Measurements from ENCODE around the gene NACC2.
A peak's percentile ranks its signal among the peaks of the same experiment; 100 is the strongest.

Gene NACC2

GRCh38 chr9:136107953-136108647 lies 13.0 kb upstream of the NACC2 start:
- CTCF ChIA-PET: interaction anchor here (0.8 to 4.4 kb wide), 5 partner anchors 7 to 57 kb away, joined by 3 to 20 read pairs (median 4); no protein-coding TSS in a partner anchor
- Histone ChIP-seq H3K4me1 (ENCODE audit: control insufficient read depth, insufficient read depth, low read length) (peaks cover 8% of the 10 kb centered on the region; the same call in 1 of the 2 replicates), H3K36me3 (ENCODE audit: control insufficient read depth in 2 of 2, insufficient read depth in 1 of 2, low read length in 2 of 2) (no peaks in the 10 kb centered on the region), H3K4me3 (ENCODE audit: low read depth, low read length) (no peak overlapping the region), H3K9me3 (ENCODE audit: control insufficient read depth, insufficient read depth, low read depth, low read length) (no peaks in the 10 kb centered on the region), H3K27ac (ENCODE audit: extremely low read depth, low read depth, low read length) (peak overlapping the region; percentile 92)
- POLR2A ChIA-PET: interaction anchor here (1.6 to 7.9 kb wide), 4 partner anchors 10 to 139 kb away, joined by 4 to 84 read pairs (median 11); partner anchors contain the start of genes NACC2 and TMEM250
- TF ChIP-seq ZNF248 (tag by site-specific recombination; IDR thresholded peaks at IDR 0.05): no peak
- no peak for TF ChIP-seq SCRT1 (tag by site-specific recombination; IDR thresholded peaks at IDR 0.05; ENCODE audit: borderline replicate concordance)
- no peak for TF ChIP-seq REPIN1 (tag by site-specific recombination; IDR thresholded peaks at IDR 0.05; ENCODE audit: low read depth)
- no peak for TF ChIP-seq ZNF10 (tag by site-specific recombination; IDR thresholded peaks at IDR 0.05)
- TF ChIP-seq ZNF610 (tag by site-specific recombination; IDR thresholded peaks at IDR 0.05; ENCODE audit: borderline replicate concordance): no peak
- TF ChIP-seq SP3 (tag by site-specific recombination; IDR thresholded peaks at IDR 0.05): 0 out of 2 replicates have a peak, but pooled peaks have one; percentile 12
- TF ChIP-seq SP2 (tag by site-specific recombination; IDR thresholded peaks at IDR 0.05): peak; percentile 76
- no peak for TF ChIP-seq PRDM2 (tag by site-specific recombination; IDR thresholded peaks at IDR 0.05; ENCODE audit: borderline replicate concordance)
- no peak for TF ChIP-seq ZNF426 (tag by site-specific recombination; IDR thresholded peaks at IDR 0.05)
- TF ChIP-seq ZNF280D (tag by site-specific recombination; IDR thresholded peaks at IDR 0.05): no peak
- TF ChIP-seq ZNF335 (tag by site-specific recombination; conservative IDR thresholded peaks at IDR 0.05): peak; percentile 54
- TF ChIP-seq ZBTB10 (tag by site-specific recombination; IDR thresholded peaks at IDR 0.05): no peak
- TF ChIP-seq MEIS1 (CRISPR knock-in tag; IDR thresholded peaks at IDR 0.05; ENCODE audit: borderline replicate concordance): no peak
- TF ChIP-seq IKZF3 (tag by site-specific recombination; IDR thresholded peaks at IDR 0.05): peak; percentile 99
- no peak for TF ChIP-seq ZNF16 (tag by site-specific recombination; IDR thresholded peaks at IDR 0.05; ENCODE audit: low read depth)
- no peak for TF ChIP-seq ZNF521 (tag by site-specific recombination; IDR thresholded peaks at IDR 0.05)
- no peak for TF ChIP-seq ZNF76 (tag by site-specific recombination; IDR thresholded peaks at IDR 0.05; ENCODE audit: borderline replicate concordance, low read depth)
- TF ChIP-seq ZNF843 (tag by site-specific recombination; IDR thresholded peaks at IDR 0.05): peak; percentile 55; the same call in 1 of the 2 replicates
- peak; percentile 96 for TF ChIP-seq OSR2 (tag by site-specific recombination; IDR thresholded peaks at IDR 0.05)
- TF ChIP-seq ZNF600 (tag by site-specific recombination; IDR thresholded peaks at IDR 0.05): peak; percentile 58; the same call in 1 of the 2 replicates
- TF ChIP-seq SETDB1 (IDR thresholded peaks at IDR 0.05; ENCODE audit: insufficient read length, low read length): no peak
- no peak for TF ChIP-seq ZNF26 (tag by site-specific recombination; IDR thresholded peaks at IDR 0.05)
- TF ChIP-seq ZBTB20 (tag by site-specific recombination; IDR thresholded peaks at IDR 0.05): no peak; the same call in none of the 2 replicates
- no peak for TF ChIP-seq ZNF792 (tag by site-specific recombination; IDR thresholded peaks at IDR 0.05)
- no peak for TF ChIP-seq ZNF701 (tag by site-specific recombination; IDR thresholded peaks at IDR 0.05)

Data from HEK293 (cell line).